Endodermal cell (in vitro differentiated cells): ENCODE data around the gene CCDC121. TPM values are rescaled to one million over a fixed set of nuclear protein-coding genes. Genes with fewer than 3 reads are reported as not detected.
A peak's percentile ranks its signal among the peaks of the same experiment; 100 is the strongest.

Experiments used
- DNase-seq: peaks from one replicate; pipeline ENCODE4 v3.0.0-alpha.2; 2017
- H3K27ac ChIP-seq: 2 replicates; pipeline ENCODE4 v1.5.1; 2013; ENCODE audit warnings: mild to moderate bottlenecking, low read depth, low read length, moderate library complexity
- H3K27me3 ChIP-seq: 2 replicates; pipeline ENCODE4 v1.6.1; 2013; ENCODE audit warnings: mild to moderate bottlenecking, low read length, moderate library complexity; ENCODE audit not compliant: insufficient read depth, control insufficient read depth, poor library complexity, severe bottlenecking
- H3K36me3 ChIP-seq: 2 replicates; pipeline ENCODE4 v1.7.0; 2013; ENCODE audit warnings: mild to moderate bottlenecking, low read length, moderate library complexity; ENCODE audit not compliant: control insufficient read depth, insufficient read depth
- H3K4me1 ChIP-seq: one replicate; pipeline ENCODE4 v1.7.0; 2013; ENCODE audit warnings: low read length; ENCODE audit not compliant: control insufficient read depth, insufficient read depth
- H3K4me3 ChIP-seq: 2 replicates; pipeline ENCODE4 v1.5.1; 2013; ENCODE audit warnings: mild to moderate bottlenecking, low read length, moderate library complexity
- H3K9ac ChIP-seq: 2 replicates; pipeline ENCODE4 v1.6.1; 2013; ENCODE audit warnings: mild to moderate bottlenecking, low read length, moderate library complexity; ENCODE audit not compliant: poor library complexity, severe bottlenecking; ENCODE audit errors: extremely low read depth
- H3K9me3 ChIP-seq: 2 replicates; pipeline ENCODE4 v1.6.1; 2013; ENCODE audit warnings: mild to moderate bottlenecking, low read length, moderate library complexity; ENCODE audit not compliant: control insufficient read depth
- H3K27ac Mint-ChIP-seq: 2 replicates; pipeline ENCODE4 v1.8.0; 2020; ENCODE audit warnings: mixed read lengths
- H3K27me3 Mint-ChIP-seq: 2 replicates; pipeline ENCODE4 v1.8.0; 2021; ENCODE audit warnings: mild to moderate bottlenecking, mixed read lengths; ENCODE audit not compliant: insufficient read depth
- H3K36me3 Mint-ChIP-seq: 2 replicates; pipeline ENCODE4 v1.8.0; 2020; ENCODE audit warnings: low read depth, mixed read lengths
- H3K4me1 Mint-ChIP-seq: 2 replicates; pipeline ENCODE4 v1.8.0; 2020; ENCODE audit warnings: mixed read lengths
- H3K4me3 Mint-ChIP-seq: 2 replicates; pipeline ENCODE4 v1.8.0; 2020; ENCODE audit warnings: mild to moderate bottlenecking, moderate library complexity, mixed read lengths
- H3K9me3 Mint-ChIP-seq: 2 replicates; pipeline ENCODE4 v1.8.0; 2020; ENCODE audit warnings: mild to moderate bottlenecking, mixed read lengths
- CTCF ChIP-seq: fragments of 200-600 bp; sonication (generic); conservative IDR thresholded peaks from 2 replicates; pipeline ENCODE4 v1.5.0; 2021; ENCODE audit warnings: antibody characterized with exemption, mild to moderate bottlenecking
- WGBS, 2 experiments: methylation state at CpG; one replicate each; pipeline versions ENCODE4 v1.1.5 to v1.1.7; 2013; ENCODE audit warnings: missing lambda C conversion rate in 2 of 2, mixed read lengths in 1 of 2; ENCODE audit not compliant: insufficient coverage in 1 of 2, insufficient read length in 1 of 2; 5-methylcytosine and 5-hydroxymethylcytosine counted together
- total RNA-seq, 2 donors: library from RNA; stranded (reverse); fragmentation: NEBNext Ultra II Directional in 1 of 2; extraction: Animal tissue kit (Norgen Biotek cat#: 25700) in 1 of 2; gene quantifications; 2 replicates in 1 of 2; 3 replicates in 1 of 2; pipeline ENCODE4 v1.2.1, GENCODE V29; 2021

Gene CCDC121
- total RNA-seq, 2 donors from 2014 or later: 4.6 to 5.3 TPM

DNA sequence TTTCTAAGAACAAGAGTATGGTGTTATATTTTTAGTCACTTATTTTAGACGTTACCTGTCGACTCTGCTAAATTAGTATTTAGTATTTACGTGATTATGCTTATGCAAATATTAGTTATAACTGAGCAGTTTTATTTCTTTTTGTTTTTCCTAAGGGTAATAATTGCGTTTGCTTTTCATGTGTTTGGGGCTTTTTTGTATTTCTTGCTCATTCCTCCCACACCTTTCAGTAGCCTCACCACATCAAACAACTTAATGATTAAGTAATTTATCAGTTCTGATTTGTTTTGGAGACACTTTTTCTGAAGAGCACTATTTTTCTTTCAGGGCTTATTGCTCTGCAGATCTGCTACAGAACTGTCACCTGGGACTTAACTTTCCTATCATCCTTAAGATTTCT lies 42.4 kb upstream of the CCDC121 start:
- peaks cover 67% of the 10 kb centered on the region for H3K36me3 Mint-ChIP-seq
- no peak overlapping the region for H3K27ac Mint-ChIP-seq
- no peaks in the 10 kb centered on the region for H3K9me3 ChIP-seq
- no peaks in the 10 kb centered on the region for H3K4me1 Mint-ChIP-seq
- H3K9me3 Mint-ChIP-seq: no peaks in the 10 kb centered on the region
- H3K9ac ChIP-seq: no peak overlapping the region
- TF ChIP-seq CTCF: no peak
- H3K4me3 ChIP-seq: no peak overlapping the region
- no peaks in the 10 kb centered on the region for H3K4me1 ChIP-seq
- WGBS, 2 experiments: 99% methylated on average over 4 of the region's 4 CpGs; no CpG with 5 or more reads in 1 of the 2 experiments
- no peak overlapping the region for H3K4me3 Mint-ChIP-seq
- no peak overlapping the region for H3K27ac ChIP-seq
- H3K27me3 ChIP-seq: no peaks in the 10 kb centered on the region
- peaks cover 62% of the 10 kb centered on the region for H3K36me3 ChIP-seq
- DNase-seq: no peak
- no peaks in the 10 kb centered on the region for H3K27me3 Mint-ChIP-seq

GRCh38 chr2:27667446-27667845 lies 38.6 kb upstream of the CCDC121 start:
- Histone ChIP-seq H3K36me3 (peaks cover 34% of the 10 kb centered on the region), H3K9me3 (no peaks in the 10 kb centered on the region), H3K4me3 (no peak overlapping the region), H3K27ac (no peak overlapping the region), H3K9ac (no peak overlapping the region), H3K27me3 (no peaks in the 10 kb centered on the region), H3K4me1 (no peaks in the 10 kb centered on the region)
- H3K27me3 Mint-ChIP-seq: no peaks in the 10 kb centered on the region
- DNase-seq: no peak
- H3K9me3 Mint-ChIP-seq: no peaks in the 10 kb centered on the region
- peaks cover 11% of the 10 kb centered on the region for H3K4me1 Mint-ChIP-seq
- H3K4me3 Mint-ChIP-seq: no peak overlapping the region
- TF ChIP-seq CTCF: no peak
- no peak overlapping the region for H3K27ac Mint-ChIP-seq
- H3K36me3 Mint-ChIP-seq: peaks cover 47% of the 10 kb centered on the region
- no CpG with 5 or more reads among the region's 1 CpG for WGBS, 2 experiments

DNA sequence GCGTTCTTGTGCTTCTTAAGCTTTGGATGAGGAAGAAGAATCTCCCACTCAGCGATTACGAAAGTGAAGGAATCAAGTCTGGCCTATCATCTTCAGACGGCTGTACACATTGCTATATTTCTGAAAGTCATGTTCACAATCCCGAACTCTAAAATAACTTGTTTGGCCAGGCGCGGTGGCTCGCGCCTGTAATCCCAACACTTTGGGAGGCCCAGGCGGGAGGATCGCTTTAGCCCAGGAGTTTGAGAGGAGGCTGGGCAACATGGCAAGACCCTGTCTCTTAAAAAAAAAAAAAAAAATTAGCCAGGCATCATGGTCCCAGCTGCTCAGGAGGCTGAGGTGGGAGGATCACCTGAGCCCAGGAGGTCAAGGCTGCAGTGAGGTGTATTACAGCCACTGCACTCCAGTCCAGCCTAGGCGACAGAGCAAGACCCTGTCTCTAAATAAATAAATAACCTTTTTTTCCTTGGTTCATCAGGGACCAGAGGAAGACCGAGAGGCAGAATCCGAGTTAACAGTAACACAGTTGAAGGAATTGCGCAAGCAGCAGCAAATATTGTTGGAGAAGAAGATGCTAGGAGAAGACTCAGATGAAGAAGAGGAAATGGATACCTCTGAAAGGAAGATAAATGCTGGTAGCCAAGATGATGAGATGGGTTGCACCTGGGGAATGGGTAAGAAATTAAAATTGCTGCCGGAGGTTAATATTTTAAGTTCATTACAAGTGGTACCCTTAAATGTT lies 36.0 kb upstream of the CCDC121 start:
- Mint-ChIP-seq H3K27ac (peak overlapping the region; percentile 100), H3K9me3 (no peaks in the 10 kb centered on the region), H3K4me3 (peak overlapping the region; percentile 98), H3K36me3 (peaks cover 48% of the 10 kb centered on the region), H3K27me3 (no peaks in the 10 kb centered on the region), H3K4me1 (peaks cover 15% of the 10 kb centered on the region)
- Histone ChIP-seq H3K27ac (no peak overlapping the region), H3K4me3 (peak overlapping the region; percentile 87), H3K9me3 (no peaks in the 10 kb centered on the region), H3K36me3 (peaks cover 45% of the 10 kb centered on the region), H3K27me3 (no peaks in the 10 kb centered on the region), H3K9ac (peak overlapping the region; percentile 58), H3K4me1 (no peaks in the 10 kb centered on the region)
- DNase-seq: no peak
- WGBS, 2 experiments: 91 to 92% methylated on average over 14 to 16 of the region's 16 CpGs
- no peak for TF ChIP-seq CTCF
